T-cell (primary cell): ENCODE data around the gene GCSAM. TPM values are rescaled to one million over a fixed set of nuclear protein-coding genes. Genes with fewer than 3 reads are reported as not detected.

ENCODE experiments used
- ATAC-seq, 4 experiments: fragments of 200-7000 bp in 3 of 4; fragments of 150-1000 bp in 1 of 4; cut with Tn5 transposase; replicated peaks in 1 of 4; 1 replicate in 3 of 4; 2 replicates in 1 of 4; pipeline ENCODE4 v1.10.0; 2021; ENCODE audit warnings: moderate library complexity in 3 of 4, mild to moderate bottlenecking in 2 of 4, moderate number of reproducible peaks in 1 of 4
- CTCF ChIA-PET, 2 donors: fragments of 300-600 bp; sonication (Branson Sonifier 250); formaldehyde crosslinking; loops; one replicate each; lab custom pipeline; 2022; ENCODE audit warnings: antibody characterized with exemption in 2 of 2; lab: Charles Lee
- POLR2A ChIA-PET, 2 donors: fragments of 300-600 bp; sonication (Branson Sonifier 250); formaldehyde crosslinking; loops; one replicate each; lab custom pipeline; 2022; ENCODE audit warnings: antibody characterized with exemption in 2 of 2; lab: Charles Lee
- DNase-seq, 35 experiments: peaks; one replicate each; pipeline versions ENCODE4 v3.0.0 to v3.0.0-alpha.2; 2013 to 2023
- H3K27ac ChIP-seq: one replicate; pipeline ENCODE4 v1.5.1; 2013; ENCODE audit warnings: low read length
- H3K27me3 ChIP-seq, 2 experiments: replicated peaks in 1 of 2; 1 replicate in 1 of 2; 2 replicates in 1 of 2; pipeline versions ENCODE4 v1.6.1 to v1.7.0; 2013; ENCODE audit warnings: low read length in 1 of 2, mixed read lengths in 1 of 2; ENCODE audit not compliant: control insufficient read depth in 2 of 2, insufficient read depth in 2 of 2; ENCODE audit errors: extremely low read depth in 1 of 2
- H3K36me3 ChIP-seq, 2 donors: 1 replicate in 1 of 2; 2 replicates in 1 of 2; pipeline versions ENCODE4 v1.6.1 to v1.7.0; 2013; ENCODE audit warnings: low read length in 1 of 2; ENCODE audit not compliant: control insufficient read depth in 2 of 2, insufficient read depth in 1 of 2; ENCODE audit errors: extremely low read depth in 1 of 2
- H3K4me1 ChIP-seq, 2 experiments: 1 replicate in 1 of 2; 2 replicates in 1 of 2; pipeline versions ENCODE4 v1.6.1 to v1.7.0; 2013; ENCODE audit warnings: low read length in 2 of 2, mixed read lengths in 1 of 2; ENCODE audit not compliant: insufficient read depth in 2 of 2, control insufficient read depth in 1 of 2; ENCODE audit errors: extremely low read depth in 1 of 2
- H3K4me3 ChIP-seq, 2 donors: 1 replicate in 1 of 2; 2 replicates in 1 of 2; pipeline versions ENCODE4 v1.5.1 to v1.7.0; 2013; ENCODE audit warnings: mild to moderate bottlenecking in 2 of 2, low read length in 1 of 2, moderate library complexity in 1 of 2; ENCODE audit not compliant: control insufficient read depth in 1 of 2; ENCODE audit errors: extremely low read depth in 1 of 2
- H3K9me3 ChIP-seq: 2 replicates; pipeline ENCODE4 v1.7.0; 2013
- H3K27ac Mint-ChIP-seq, 2 donors: one replicate each; pipeline ENCODE4 v1.8.0; 2020 to 2021; ENCODE audit warnings: mild to moderate bottlenecking in 2 of 2, mixed read lengths in 2 of 2
- H3K27me3 Mint-ChIP-seq, 2 donors: one replicate each; pipeline ENCODE4 v1.8.0; 2021 to 2022; ENCODE audit warnings: mixed read lengths in 2 of 2
- H3K36me3 Mint-ChIP-seq: one replicate; pipeline ENCODE4 v1.8.0; 2021; ENCODE audit warnings: mixed read lengths
- H3K4me1 Mint-ChIP-seq, 3 donors: one replicate each; pipeline ENCODE4 v1.8.0; 2020 to 2022; ENCODE audit warnings: mixed read lengths in 3 of 3, mild to moderate bottlenecking in 1 of 3
- H3K4me3 Mint-ChIP-seq, 3 donors: one replicate each; pipeline ENCODE4 v1.8.0; 2020 to 2022; ENCODE audit warnings: mild to moderate bottlenecking in 3 of 3, mixed read lengths in 3 of 3, moderate library complexity in 3 of 3
- H3K9me3 Mint-ChIP-seq, 3 donors: one replicate each; pipeline ENCODE4 v1.8.0; 2020 to 2022; ENCODE audit warnings: mixed read lengths in 3 of 3
- WGBS: methylation state at CpG from one replicate; pipeline ENCODE4 v1.1.5; 2013; ENCODE audit warnings: missing lambda C conversion rate; ENCODE audit not compliant: insufficient coverage; 5-methylcytosine and 5-hydroxymethylcytosine counted together
- total RNA-seq, 35 experiments: library from RNA in 6 of 35; stranded (reverse) in 6 of 35; fragments of 120-200 nt in 1 of 35; gene quantifications; one replicate each; pipeline versions ENCODE4 v1.2.1 to v1.2.4 and lab custom pipeline; 2013 to 2026

The GCSAM gene
- total RNA-seq, 5 donors from 2014 or later (not counting 1 experiment from before 2014, with no cell fraction given): 15.8 to 21.6 (median 18.2) TPM

- Mint-ChIP-seq H3K36me3 (no peaks in the 10 kb centered on the region), H3K27me3 (peaks cover 0 to 18% of the 10 kb centered on the region in 2 donors), H3K9me3 (no peaks in the 10 kb centered on the region), H3K27ac (peak overlapping the region in 1 of 2 donors; percentile 76), H3K4me3 (peak overlapping the region; percentile 80 to 82 (median 81)), H3K4me1 (peaks cover 30 to 52% (median 42%) of the 10 kb centered on the region in 3 donors)
- CTCF ChIA-PET: no interaction called here
- DNase-seq (no peak), ATAC-seq (no peak)
- Histone ChIP-seq H3K27me3 (peaks cover 0 to 9% of the 10 kb centered on the region in 2 experiments), H3K27ac (no peak overlapping the region), H3K4me3 (peak overlapping the region; percentile 69 to 72), H3K36me3 (no peaks in the 10 kb centered on the region), H3K4me1 (peaks cover 21 to 26% of the 10 kb centered on the region in 2 experiments), H3K9me3 (no peaks in the 10 kb centered on the region)
- POLR2A ChIA-PET: no interaction called here
- 73% methylated on average over 6 of the region's 14 CpGs for WGBS
Observed at GRCh38 chr3:112086875-112087524, 46.0 kb downstream of the GCSAM start.

GRCh38 chr3:112086076-112086854, 46.8 kb downstream of the GCSAM start, which contains the start of gene C3orf52:
Gene C3orf52, plus strand, starts transcription at chr3:112086389. Its CDS starts 19 bp downstream, at chr3:112086408.
- WGBS: 3% methylated on average over 45 of the region's 67 CpGs
- no peaks in the 10 kb centered on the region for H3K9me3 ChIP-seq
- ATAC-seq (peak; percentile 80 to 88 (median 84)), DNase-seq (peak in 33 of 35 experiments; percentile 9 to 61 (median 28))
- H3K4me1 ChIP-seq: peaks cover 21 to 26% of the 10 kb centered on the region in 2 experiments
- POLR2A ChIA-PET: no interaction called here
- no peaks in the 10 kb centered on the region for H3K36me3 Mint-ChIP-seq
- H3K27me3 Mint-ChIP-seq: peaks cover 0 to 18% of the 10 kb centered on the region in 2 donors
- peak within 1 kb of the TSS in 1 of 2 donors; percentile 76 for H3K27ac Mint-ChIP-seq
- CTCF ChIA-PET: no interaction called here
- H3K9me3 Mint-ChIP-seq: no peaks in the 10 kb centered on the region
- H3K36me3 ChIP-seq: no peaks in the 10 kb centered on the region
- peak within 1 kb of the TSS; percentile 69 to 72 for H3K4me3 ChIP-seq
- peaks cover 29 to 52% (median 42%) of the 10 kb centered on the region in 3 donors for H3K4me1 Mint-ChIP-seq
- H3K4me3 Mint-ChIP-seq: peak within 1 kb of the TSS; percentile 80 to 82 (median 81)
- peaks cover 0 to 9% of the 10 kb centered on the region in 2 experiments for H3K27me3 ChIP-seq
- H3K27ac ChIP-seq: no peak within 1 kb of the TSS

GRCh38 chr3:112085735-112086075, 47.3 kb downstream of the GCSAM start:
- H3K27ac ChIP-seq: no peak overlapping the region
- peaks cover 29 to 46% (median 37%) of the 10 kb centered on the region in 3 donors for H3K4me1 Mint-ChIP-seq

GRCh38 chr3:112084980-112085705, 47.9 kb downstream of the GCSAM start:
- Mint-ChIP-seq H3K4me1 (peaks cover 29 to 42% (median 33%) of the 10 kb centered on the region in 3 donors), H3K4me3 (peak overlapping the region; percentile 80 to 82 (median 81)), H3K9me3 (no peaks in the 10 kb centered on the region), H3K27ac (peak overlapping the region in 1 of 2 donors; percentile 29), H3K27me3 (peaks cover 0 to 18% of the 10 kb centered on the region in 2 donors), H3K36me3 (no peaks in the 10 kb centered on the region)
- H3K4me1 ChIP-seq: peaks cover 15 to 20% of the 10 kb centered on the region in 2 experiments
- H3K27ac ChIP-seq: no peak overlapping the region
- peaks cover 0 to 9% of the 10 kb centered on the region in 2 experiments for H3K27me3 ChIP-seq
- DNase-seq: no peak
- ChIA-PET CTCF (interaction anchor here in 1 of 2 donors (0.6 kb wide), 1 partner anchor 42 kb away, joined by 3 read pairs; no protein-coding TSS in a partner anchor), POLR2A (no interaction called here)
- peak overlapping the region in 1 of 2 donors; percentile 72 for H3K4me3 ChIP-seq
- H3K36me3 ChIP-seq: no peaks in the 10 kb centered on the region
- no peaks in the 10 kb centered on the region for H3K9me3 ChIP-seq
- 100% methylated on average over 2 of the region's 7 CpGs for WGBS
- no peak for ATAC-seq

More at GRCh38 chr3:112085735-112086075, 47.3 kb downstream of the GCSAM start:
- peak overlapping the region; percentile 80 to 82 (median 81) for H3K4me3 Mint-ChIP-seq
- peaks cover 0 to 18% of the 10 kb centered on the region in 2 donors for H3K27me3 Mint-ChIP-seq
- Histone ChIP-seq H3K4me3 (peak overlapping the region; percentile 69 to 72), H3K4me1 (peaks cover 18 to 24% of the 10 kb centered on the region in 2 experiments), H3K36me3 (no peaks in the 10 kb centered on the region), H3K9me3 (no peaks in the 10 kb centered on the region), H3K27me3 (peaks cover 0 to 9% of the 10 kb centered on the region in 2 experiments)
- H3K27ac Mint-ChIP-seq: peak overlapping the region in 1 of 2 donors; percentile 62
- WGBS: 23% methylated on average over 6 of the region's 12 CpGs
- peak in 3 of 4 experiments; percentile 17 to 24 (median 18) for ATAC-seq
- ChIA-PET CTCF (no interaction called here), POLR2A (no interaction called here)
- H3K9me3 Mint-ChIP-seq: no peaks in the 10 kb centered on the region
- peak in 1 of 35 experiments; percentile 4 for DNase-seq
- H3K36me3 Mint-ChIP-seq: no peaks in the 10 kb centered on the region

GRCh38 chr3:112083239-112083638, 49.8 kb downstream of the GCSAM start:
- ChIA-PET POLR2A (no interaction called here), CTCF (no interaction called here)
- H3K4me3 Mint-ChIP-seq: no peak overlapping the region
- peaks cover 29 to 40% (median 33%) of the 10 kb centered on the region in 3 donors for H3K4me1 Mint-ChIP-seq
- H3K36me3 Mint-ChIP-seq: no peaks in the 10 kb centered on the region
- H3K9me3 Mint-ChIP-seq: no peaks in the 10 kb centered on the region
- H3K27ac Mint-ChIP-seq: no peak overlapping the region
- peaks cover 0 to 9% of the 10 kb centered on the region in 2 donors for H3K27me3 Mint-ChIP-seq
- Histone ChIP-seq H3K4me1 (peaks cover 15 to 20% of the 10 kb centered on the region in 2 experiments), H3K27ac (no peak overlapping the region), H3K36me3 (no peaks in the 10 kb centered on the region), H3K27me3 (peaks cover 0 to 9% of the 10 kb centered on the region in 2 experiments), H3K4me3 (no peak overlapping the region), H3K9me3 (no peaks in the 10 kb centered on the region)
- DNase-seq (no peak), ATAC-seq (no peak)
- 86% methylated on average over 1 of the region's 4 CpGs for WGBS
